NCI-H82 treated with DMSO at 0.1 percent for 48 hours (cell line): ENCODE measurements around the gene MAP1LC3B.

Experiments used
- DNase-seq: peaks from one replicate; lab custom pipeline; 2025; ENCODE audit not compliant: unreplicated experiment; lab: John Stamatoyannopoulos, UW

MAP1LC3B gene

DNA sequence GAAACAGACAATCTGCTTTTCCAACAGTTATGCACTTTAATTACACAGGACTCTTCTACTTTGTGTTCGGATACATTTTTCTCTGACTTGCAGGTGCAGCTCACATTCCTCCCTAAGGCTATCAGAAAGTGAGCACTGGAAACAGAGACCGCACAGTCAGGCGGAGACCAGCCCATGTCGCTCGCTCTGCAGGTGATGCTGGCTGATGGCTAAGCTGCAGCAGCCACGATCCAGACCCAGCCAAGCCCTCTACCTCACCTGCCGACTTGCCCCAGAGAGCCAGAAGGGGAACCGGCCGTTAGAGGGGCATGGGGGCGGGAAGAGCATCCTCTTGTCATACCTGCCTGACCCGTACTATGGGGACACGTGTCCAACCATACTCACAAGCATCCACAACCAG lies 33.8 kb downstream of the MAP1LC3B start:
- no peak for DNase-seq

DNA sequence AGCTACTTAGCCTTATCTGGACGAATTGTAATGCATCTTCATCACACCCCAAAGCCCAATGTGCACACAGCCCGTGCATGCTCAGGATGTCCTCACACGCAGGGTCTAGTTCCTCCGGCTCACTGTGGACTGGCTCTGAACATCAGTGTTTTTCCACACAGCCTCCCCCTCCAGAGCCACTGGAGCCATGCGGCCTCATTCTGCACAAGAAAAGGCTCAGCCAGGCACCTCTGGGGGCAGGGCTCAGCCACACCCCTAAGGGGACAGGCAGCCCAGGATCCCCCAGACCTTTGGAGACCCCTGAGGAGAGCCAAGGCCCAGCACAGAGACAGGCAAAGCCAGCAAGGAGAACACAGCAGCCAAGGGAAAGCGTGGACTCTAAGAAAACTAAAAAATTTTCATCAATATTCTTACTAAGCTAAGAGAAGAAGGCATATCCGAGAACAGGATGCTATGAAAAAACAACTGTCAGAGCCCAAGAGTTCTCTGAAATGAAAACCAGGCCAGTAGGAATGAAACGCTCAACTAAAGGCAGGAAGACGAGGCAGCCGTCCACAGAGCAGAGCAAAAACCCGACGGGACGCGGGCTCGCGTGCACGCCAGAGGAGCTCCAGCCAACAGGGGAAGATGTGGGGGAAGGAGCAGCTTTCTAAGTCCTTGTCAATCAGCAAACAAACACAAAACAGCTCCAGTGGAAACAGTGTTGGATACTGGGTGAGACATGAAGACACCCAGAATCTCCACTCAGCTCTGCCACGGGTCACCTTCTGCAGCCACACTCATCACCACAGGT lies 34.5 kb downstream of the MAP1LC3B start:
- DNase-seq, result no peak

DNA sequence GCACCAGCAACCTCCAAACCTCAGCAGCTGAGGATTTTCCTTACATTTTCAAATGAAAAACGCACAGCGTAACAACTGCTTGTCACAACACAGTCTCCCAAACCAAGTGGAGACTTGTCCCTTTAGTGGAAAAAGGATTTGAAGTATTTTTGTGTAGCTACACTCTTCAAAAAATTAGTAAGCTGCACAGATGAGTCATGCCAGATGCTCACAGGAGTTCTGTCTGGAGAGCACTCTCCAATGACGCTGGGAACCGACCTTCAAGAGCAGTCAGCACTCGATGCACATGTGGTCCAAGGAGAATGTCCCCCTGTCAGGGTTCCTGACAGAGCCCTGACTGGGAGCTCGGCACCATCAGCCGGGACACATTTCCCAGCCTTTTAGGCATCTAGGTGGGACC lies 39.8 kb downstream of the MAP1LC3B start:
- no peak for DNase-seq

DNA sequence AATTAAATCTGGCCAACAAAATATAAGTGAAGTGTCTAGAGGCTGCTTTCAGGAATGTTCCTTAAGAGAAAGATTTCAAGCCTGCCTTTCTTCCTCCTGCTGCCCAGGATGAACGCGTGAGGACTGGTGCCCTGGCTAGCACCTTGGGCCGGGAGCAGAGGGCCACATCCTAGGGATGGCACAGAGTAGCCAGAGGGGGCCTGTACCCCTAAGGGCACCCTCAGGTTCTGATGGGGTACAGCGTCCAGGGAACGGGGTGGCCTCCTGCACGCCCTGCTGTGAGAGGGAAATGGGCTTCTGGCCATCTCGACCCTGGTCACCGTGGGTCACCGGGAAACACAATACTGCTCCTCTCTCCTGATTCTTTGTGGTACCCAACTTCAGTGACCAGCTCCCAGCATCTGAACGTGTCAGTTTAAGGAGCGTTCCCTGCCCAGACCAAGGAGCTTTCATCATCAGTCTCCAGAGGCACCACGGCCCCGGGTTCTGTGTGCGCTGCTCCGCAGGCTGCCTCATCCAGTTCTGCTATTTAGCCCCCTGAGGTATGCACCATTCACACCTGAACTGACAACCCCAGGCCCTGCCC lies 40.3 kb downstream of the MAP1LC3B start:
- no peak for DNase-seq

DNA sequence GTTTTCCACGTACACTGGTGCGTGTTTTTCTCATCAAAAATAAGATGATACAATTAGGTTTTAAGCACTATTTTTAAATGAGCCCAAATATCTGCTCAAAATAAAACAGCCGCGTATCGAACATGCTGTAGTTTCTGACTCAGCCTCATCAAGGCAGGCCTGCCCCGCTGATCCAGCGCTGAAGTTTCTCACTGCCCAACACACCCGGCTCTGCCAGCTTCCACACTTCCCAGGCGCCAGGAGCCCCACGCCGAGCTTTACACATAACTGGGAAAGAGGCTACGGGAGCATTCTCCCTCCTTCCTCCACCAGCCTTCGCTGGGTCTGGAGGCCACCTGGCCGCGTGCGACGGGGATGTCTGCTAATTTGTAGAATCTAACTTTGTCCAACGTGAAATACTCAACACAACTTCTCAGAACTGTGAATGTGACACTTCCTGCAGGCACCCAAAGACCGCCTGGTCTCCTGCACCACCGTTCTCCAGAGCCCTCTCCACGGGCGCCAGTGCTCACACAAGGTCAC lies 42.1 kb downstream of the MAP1LC3B start:
- no peak for DNase-seq

DNA sequence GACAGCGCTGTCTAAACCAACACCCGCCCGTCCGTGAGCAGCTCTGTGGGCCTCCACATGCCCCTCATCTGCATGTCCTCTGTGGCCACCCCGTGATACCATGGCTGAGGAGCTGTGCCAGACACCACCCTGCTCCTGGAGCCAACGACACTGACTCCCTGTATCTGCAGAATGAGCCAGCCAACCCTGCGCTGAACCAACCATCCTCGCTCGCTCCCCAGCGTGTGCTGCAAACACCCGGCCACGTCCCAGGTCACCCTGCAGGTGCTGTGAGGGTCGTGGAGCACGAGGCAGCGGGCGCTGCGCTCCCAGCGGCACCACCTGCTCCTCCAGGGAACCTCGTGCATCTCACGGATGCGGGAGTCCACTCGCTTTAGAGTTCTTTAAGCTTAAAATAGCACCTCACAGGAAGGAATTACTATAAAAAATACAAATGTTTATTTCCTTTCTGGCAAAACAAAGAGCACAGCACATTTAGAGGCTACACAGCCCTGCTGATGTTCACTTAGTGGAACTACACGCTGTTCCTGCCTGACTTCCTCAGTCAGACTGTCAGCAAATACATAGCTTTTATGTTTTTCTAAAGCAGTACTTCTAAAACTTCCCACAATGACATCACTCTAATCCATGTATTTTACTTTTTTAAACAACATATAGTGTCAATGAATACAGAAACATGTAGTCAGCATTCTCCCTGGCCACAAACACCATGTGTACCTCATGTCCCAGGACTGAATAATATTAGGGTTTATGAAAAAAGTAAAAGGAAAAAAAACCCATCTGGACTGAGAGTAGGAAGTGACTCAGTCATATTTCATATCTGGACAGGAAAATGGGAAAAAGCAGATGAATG lies 43.5 kb downstream of the MAP1LC3B start:
- DNase-seq, result no peak

DNA sequence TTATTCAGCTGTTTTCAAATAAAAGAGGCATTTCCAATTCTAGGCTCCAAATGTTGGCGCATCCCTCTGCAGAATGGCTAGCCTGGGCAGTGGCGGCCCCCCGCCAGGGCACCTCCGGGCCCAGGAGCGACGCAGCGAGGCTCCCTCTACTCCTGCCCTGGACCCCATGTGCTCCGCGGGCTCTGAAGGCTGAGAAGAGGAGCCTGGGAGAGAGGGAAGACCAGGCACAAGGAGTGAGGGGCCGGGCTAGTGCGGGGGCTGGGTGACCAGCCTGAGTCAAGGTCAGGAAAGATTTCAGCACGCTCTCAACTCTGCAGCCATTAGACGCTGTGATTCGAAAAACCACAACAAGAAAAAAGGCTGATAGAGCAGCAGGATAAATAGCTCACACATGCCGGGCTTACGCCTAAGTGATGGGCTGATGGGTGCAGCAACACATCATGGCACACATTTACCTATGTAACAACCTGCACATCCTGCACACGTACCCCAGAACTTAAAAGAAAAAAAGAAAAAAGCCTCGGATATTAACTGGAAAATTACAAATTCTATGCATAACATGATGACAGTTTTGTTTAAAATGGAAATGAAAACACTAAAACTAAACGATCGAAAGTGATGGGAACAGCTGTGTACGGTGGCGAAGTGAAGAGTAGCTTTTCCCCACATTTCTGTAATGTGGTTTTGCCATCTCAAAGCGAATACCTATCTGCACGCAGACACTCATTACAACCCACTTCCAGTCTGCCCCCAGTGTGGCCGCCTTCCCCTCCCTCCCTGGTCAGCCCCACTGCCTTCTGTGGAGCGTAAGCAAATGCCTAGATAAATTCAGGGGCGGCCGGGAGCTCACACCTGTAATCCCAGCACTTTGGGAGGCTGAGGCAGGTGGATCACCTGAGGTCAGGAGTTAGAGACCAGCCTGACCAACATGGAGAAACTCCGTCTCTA lies 44.4 kb downstream of the MAP1LC3B start:
- DNase-seq, result no peak

DNA sequence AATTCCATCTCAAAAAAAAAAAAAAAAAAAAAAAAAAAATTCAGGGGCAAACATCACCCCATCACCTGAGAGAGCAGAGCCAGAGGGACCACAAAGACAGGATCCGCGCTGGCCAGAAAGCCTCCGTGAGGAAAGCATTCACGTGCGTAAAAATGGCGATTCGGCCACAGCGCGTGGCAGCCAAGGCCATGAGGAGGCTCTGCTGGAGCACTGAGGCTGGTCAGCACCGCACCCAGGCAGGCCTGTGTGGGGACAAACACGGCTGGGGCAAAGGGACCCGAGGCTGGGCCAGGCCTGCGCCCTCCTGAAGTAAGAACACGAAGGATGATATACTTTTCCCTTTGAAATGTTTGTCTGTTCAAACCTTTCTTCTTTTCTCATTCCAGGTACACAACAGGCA lies 45.2 kb downstream of the MAP1LC3B start:
- DNase-seq, result no peak

DNA sequence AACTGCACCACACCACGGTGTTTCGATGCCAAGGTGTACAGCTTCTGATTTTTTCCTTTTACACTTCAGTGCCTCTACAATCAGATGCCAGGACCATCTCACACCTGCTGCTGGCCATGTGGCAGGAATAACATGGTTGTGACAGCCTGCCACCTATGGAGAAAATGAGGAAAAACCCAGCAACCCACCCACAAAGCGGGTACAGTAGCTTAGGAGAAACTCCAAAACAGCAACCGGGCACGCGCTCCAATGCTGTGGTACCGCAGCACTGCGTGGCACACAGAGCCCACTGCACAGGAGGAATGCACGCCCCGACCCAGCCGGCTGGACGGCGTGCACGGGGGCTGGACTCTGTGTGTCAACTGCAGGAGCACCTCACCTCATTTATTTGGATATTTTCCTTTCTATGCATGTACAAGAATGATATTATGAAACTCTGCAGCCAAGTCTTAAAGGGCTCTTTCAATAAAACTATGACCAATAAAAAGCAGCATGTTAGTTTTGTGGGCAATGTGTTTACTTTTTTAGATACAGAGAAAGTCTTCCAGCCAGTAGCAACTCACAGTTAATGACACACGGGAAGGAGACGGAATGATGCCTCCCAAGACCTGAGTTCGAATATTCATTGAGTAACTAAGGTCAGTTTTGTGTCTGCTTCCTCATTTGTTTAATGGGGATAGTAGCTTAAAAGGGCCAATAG lies 45.9 kb downstream of the MAP1LC3B start:
- DNase-seq, result no peak

DNA sequence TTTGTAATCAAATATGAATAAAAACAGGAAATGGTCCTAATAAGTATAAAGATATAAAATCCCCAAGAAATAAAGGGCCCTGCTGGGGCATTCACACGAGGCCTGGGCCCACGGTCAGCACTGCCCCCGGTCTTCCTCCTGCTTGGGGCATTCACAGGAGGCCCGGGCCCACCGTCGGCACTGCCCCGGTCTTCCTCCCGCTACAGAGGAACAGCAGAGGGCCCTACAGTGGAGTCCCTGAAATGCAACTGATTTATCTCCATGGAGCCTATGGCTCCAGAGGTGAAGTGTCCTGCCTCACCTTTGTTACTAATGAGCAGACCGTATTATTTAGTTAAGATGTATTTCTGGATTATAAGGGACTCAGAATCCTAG lies 46.5 kb downstream of the MAP1LC3B start:
- DNase-seq, result no peak

DNA sequence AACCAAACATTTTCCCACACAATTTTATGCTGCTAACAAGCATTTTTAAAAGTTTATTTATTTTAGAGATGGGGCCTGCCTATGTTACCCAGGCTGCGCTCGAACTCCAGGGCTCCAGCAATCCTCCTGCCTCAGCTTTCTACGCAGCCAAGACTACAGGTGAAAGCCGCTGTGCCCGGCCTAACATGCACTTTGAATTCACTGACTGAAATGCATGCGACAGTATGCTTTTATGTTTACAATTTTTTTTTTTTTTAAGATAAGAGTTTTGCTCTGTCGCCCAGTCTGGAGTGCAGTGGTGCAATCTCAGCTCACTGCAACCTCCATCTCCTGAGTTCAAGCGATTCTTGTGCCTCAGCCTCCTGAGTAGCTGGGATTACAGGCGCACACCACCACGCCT lies 47.8 kb downstream of the MAP1LC3B start:
- no peak for DNase-seq

DNA sequence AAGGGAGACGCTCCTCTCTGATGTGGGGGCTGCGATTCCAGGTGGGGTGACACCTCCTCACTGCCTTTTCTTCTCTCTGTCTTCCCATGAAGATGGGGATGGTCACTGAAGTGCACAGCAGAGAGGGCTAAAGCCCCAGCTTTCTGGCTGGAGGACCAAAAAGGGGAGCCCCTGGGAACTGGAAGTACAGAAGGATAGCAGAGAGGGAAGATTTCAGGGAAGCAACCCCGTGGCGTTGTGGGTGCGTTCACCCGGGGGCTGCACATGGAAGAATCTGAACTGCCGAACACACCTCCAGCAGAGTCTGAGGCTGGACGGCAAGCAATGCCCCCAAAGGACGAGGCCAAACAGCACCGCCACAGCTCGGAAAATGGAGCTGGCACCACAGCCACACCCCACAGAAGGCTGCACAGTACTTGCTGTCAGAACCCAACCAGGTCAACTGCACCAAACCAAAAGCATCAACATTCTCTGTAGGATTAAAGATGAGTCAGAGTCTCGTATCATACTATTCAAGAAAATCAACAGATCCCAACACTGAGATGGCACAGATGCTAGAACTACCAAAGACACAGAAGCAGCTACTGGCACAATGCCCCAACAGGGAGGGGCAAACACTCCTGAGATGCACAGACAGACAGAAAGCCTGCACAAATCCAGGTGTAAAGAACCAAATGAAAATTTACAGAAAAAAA lies 49.9 kb downstream of the MAP1LC3B start:
- peak; percentile 50 for DNase-seq

DNA sequence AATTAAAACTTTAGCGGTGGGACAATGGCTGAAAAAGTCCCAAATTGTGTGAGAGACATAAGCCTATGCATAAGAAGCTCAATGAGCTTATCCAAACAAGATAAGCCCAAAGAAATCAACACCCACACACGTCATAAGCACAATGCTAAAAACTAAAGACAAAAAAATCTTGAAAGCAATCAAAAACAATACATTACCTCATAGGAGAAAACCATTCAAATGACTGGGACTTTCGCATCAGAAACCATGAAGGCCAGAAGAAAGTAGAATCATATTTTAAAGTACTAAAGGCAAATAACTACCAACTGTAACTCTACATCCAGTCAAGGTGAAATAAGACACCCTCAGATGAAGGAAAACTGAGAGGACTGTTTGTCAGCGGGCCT lies 50.4 kb downstream of the MAP1LC3B start:
- DNase-seq, result peak; percentile 50

DNA sequence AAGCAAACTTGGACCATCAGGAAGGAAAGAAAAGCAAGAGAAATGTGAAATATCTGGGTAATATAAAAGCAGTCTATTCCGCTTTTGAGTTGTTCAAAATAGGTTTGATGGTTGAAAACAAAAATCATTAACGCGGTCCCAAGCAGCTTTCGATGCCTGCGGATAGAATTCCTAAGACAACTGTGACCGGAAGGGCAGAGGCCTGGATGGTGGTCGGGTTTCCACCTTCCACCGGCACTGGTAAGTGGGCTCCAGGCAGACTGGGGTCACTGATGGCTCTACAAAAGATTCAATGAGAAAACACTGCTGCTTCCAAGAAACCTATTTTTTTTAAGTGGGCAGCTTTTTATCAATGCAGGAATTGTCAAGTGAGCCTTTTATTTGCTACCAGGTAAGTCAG lies 50.9 kb downstream of the MAP1LC3B start:
- no peak for DNase-seq

DNA sequence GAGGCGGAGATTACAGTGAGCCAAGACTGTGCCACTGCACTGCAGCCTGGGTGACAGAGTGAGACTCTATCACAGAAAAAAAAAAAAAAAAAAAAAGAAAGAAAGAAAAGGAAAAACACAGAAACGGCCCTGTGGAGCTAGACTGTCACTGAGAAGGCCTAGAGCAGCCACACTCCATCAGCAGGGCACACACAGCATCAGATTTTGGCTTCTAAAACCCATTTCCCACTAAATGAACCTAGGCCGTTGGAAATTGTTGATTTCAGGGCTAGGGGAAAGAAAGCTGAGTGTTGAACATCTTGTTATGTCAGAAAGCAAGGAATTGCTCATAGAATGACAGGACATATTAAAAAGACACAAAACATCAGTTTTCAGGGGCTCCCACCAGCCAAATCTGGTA lies 51.8 kb downstream of the MAP1LC3B start:
- no peak for DNase-seq

DNA sequence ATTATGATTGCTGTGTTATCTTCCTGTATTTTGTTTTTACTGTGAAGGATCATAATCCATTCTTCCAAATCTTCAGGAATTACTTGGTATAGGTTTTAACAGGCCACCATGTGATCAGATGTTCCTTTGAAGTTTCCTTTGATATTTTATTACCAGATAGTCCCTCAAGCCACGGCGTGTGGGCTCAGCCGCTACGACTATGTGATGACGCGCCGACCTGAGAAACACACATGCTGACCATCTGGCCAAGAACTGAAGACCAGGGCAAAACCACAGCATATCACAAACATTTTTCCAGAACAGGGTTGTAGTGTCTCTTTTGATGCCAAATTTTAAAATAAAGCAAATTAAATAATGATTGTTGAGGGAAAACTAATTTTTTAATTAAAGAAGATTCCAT lies 53.4 kb downstream of the MAP1LC3B start:
- DNase-seq, result no peak

DNA sequence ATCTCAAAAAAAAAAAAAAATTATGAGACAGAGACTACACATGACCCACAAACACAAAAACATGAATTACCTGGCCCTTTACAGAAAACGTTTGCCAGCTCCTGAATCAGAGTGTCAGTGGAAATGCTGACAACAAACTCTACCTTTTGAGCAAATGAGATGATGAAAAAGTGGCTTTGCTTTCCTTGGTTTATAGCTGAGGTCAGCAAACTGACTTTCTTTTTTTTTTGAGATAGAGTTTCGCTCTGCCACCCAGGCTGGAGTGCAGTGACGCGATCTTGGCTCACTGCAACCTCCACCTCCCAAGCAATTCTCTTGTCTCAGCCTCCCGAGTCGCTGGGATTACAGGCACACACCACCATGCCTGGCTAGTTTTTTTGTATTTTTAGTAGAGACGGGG lies 54.3 kb downstream of the MAP1LC3B start:
- DNase-seq, result no peak

DNA sequence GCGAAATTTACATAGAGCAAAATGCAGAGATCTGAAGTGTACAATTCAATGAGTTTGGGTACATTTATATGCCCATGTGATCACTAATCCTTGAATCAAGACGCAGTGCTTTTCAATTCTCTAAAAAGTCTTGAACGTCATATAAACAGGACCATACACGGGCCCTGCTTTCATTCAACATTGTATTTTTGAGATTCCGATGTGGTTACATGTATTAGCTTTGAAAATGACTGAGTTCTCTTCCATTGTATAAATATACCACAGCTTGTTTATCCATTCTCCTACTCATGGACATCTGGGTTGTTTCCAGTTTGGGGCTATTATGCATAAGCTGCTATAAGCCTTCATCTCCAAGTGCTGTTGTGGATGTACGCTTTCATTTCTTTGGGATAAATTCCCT lies 55.2 kb downstream of the MAP1LC3B start:
- no peak for DNase-seq

DNA sequence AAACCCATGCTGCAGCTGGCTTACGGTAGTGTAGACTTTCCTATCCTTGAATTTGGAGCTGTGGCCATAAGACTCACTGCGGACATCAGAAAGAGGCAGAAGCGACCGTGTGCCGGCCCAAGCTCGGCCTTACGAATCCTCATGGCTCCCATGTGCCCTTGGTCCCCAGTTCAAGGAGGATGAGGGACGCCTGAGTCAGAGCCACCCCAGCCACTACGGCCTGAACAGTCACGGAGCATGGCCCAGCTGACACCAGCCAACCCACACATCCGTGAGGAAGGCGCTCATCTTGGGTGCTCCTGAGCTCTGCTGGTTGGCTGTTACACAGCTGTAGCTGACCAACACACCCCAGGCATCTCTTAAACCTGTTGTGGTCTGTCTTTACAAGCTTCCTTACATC lies 56.7 kb downstream of the MAP1LC3B start:
- no peak for DNase-seq
